ENCODE data around the gene OLAH.
A peak's percentile ranks its signal among the peaks of the same experiment; 100 is the strongest.

The OLAH gene

GRCh38 chr10:15113766-15114165 is 70.0 kb downstream of the OLAH start:
- DNase-seq (ENCODE audit: low spot score) = no peak
- no peak for TF ChIP-seq CTCF (IDR thresholded peaks at IDR 0.05; ENCODE audit: extremely low read depth, missing control alignments)

- no peak for DNase-seq (ENCODE audit: low spot score)
- TF ChIP-seq CTCF (IDR thresholded peaks at IDR 0.05; ENCODE audit: extremely low read depth, missing control alignments) = no peak
Measured at GRCh38 chr10:15116225-15116624, 72.5 kb downstream of the OLAH start.

- TF ChIP-seq CTCF (IDR thresholded peaks at IDR 0.05; ENCODE audit: extremely low read depth, missing control alignments) = no peak
- DNase-seq (ENCODE audit: low spot score) = no peak
Measured at GRCh38 chr10:15118615-15119014, 74.9 kb downstream of the OLAH start.

- DNase-seq (ENCODE audit: low spot score) = no peak
- no peak for TF ChIP-seq CTCF (IDR thresholded peaks at IDR 0.05; ENCODE audit: extremely low read depth, missing control alignments)
Measured at GRCh38 chr10:15120523-15120922, 76.8 kb downstream of the OLAH start.

GRCh38 chr10:15121707-15122106 is 78.0 kb downstream of the OLAH start:
- no peak for DNase-seq (ENCODE audit: low spot score)
- TF ChIP-seq CTCF (IDR thresholded peaks at IDR 0.05; ENCODE audit: extremely low read depth, missing control alignments) = no peak

- no peak for TF ChIP-seq CTCF (IDR thresholded peaks at IDR 0.05; ENCODE audit: extremely low read depth, missing control alignments)
- peak; percentile 75 for DNase-seq (ENCODE audit: low spot score)
Measured at GRCh38 chr10:15122477-15123030, 78.8 kb downstream of the OLAH start.

Measured in GM20000 (cell line).